ENCODE data around the gene NDUFS8. TPM values are rescaled to one million over a fixed set of nuclear protein-coding genes. Genes with fewer than 3 reads are reported as not detected.

The NDUFS8 gene
- total RNA-seq, 4 donors from 2014 or later = 155 to 226 (median 188) TPM

- H3K36me3 ChIP-seq = peaks cover 0 to 18% (median 6%) of the 10 kb centered on the region in 4 donors
- in situ Hi-C loops (cut with MboI; ENCODE audit: low pct_ligation_motif_present in 1 of 4, low pct_unique_long_range_greater_than_20kb in 1 of 4, low sequenced_read_pairs in 3 of 4) (no loop called here), intact Hi-C loops (cut with DNase I; ENCODE audit: low total_unique reads) (no loop called here)
- no peaks in the 10 kb centered on the region for H3K27me3 ChIP-seq
- WGBS, 2 donors (ENCODE audit: low coverage in 1 of 2) = 88% methylated on average over 24 of the region's 36 CpGs; no CpG with 5 or more reads in 1 of the 2 donors
- DNase-seq = no peak
- peak overlapping the region in 3 of 4 donors; percentile 11 to 46 (median 23) for H3K27ac ChIP-seq
- no peaks in the 10 kb centered on the region for H3K9me3 ChIP-seq
- no peak overlapping the region for H3K4me3 ChIP-seq
- H3K4me1 ChIP-seq = peaks cover 10 to 26% (median 23%) of the 10 kb centered on the region in 4 donors
- TF ChIP-seq CTCF (IDR thresholded peaks at IDR 0.05) (no peak), POLR2AphosphoS5 (IDR thresholded peaks at IDR 0.05) (no peak), POLR2A (IDR thresholded peaks at IDR 0.05) (no peak), EP300 (IDR thresholded peaks at IDR 0.05; ENCODE audit: low read depth) (no peak)
These were observed 13.1 kb downstream of the NDUFS8 start for GRCh38 chr11:68043349-68044144.

DNA sequence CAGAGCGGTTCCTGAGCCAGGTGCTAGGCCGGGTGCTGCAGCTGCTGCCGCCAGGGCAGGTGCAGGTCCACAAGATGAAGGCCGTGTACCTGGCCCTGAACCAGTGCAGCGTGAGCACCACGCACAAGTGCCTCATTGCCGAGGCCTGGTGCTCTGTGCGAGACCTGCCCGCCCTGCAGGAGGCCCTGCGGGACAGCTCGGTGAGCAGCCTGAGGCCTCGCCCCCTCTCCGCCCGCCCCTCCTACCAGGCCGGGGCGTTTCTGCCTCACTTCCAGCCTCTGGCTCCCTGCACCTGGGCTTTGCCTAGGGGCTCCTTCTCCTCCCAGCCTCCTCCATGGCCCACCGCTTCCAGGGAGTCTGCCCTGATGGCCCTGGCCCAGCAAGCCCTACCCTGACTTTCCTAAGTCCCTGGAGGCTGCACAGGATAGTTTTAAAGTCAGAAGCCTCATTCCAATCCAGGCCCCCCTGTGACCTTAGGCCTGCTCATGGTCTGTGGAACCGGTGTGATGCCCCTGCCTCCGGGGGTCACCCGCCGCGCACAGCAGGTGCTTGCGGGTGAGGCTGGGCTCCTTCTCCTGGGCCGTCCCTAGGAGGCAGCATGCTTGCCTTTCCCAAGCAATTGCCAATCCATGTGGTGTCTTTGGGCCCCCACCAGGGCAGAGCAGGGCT is 13.8 kb downstream of the NDUFS8 start:
- intact Hi-C loops (cut with DNase I; ENCODE audit: low total_unique reads) = no loop called here
- in situ Hi-C loops (cut with MboI; ENCODE audit: low pct_ligation_motif_present in 1 of 4, low pct_unique_long_range_greater_than_20kb in 1 of 4, low sequenced_read_pairs in 3 of 4) = no loop called here
- Histone ChIP-seq H3K27ac (no peak overlapping the region), H3K36me3 (peaks cover 0 to 23% (median 10%) of the 10 kb centered on the region in 4 donors), H3K27me3 (no peaks in the 10 kb centered on the region), H3K4me3 (no peak overlapping the region), H3K9me3 (no peaks in the 10 kb centered on the region), H3K4me1 (peaks cover 10 to 21% (median 20%) of the 10 kb centered on the region in 4 donors)
- WGBS, 2 donors (ENCODE audit: low coverage in 1 of 2) = 81% methylated on average over 23 of the region's 24 CpGs; no CpG with 5 or more reads in 1 of the 2 donors
- no peak for DNase-seq
- TF ChIP-seq POLR2A (IDR thresholded peaks at IDR 0.05) (no peak), POLR2AphosphoS5 (IDR thresholded peaks at IDR 0.05) (no peak), EP300 (IDR thresholded peaks at IDR 0.05; ENCODE audit: low read depth) (no peak), CTCF (IDR thresholded peaks at IDR 0.05) (no peak)

GRCh38 chr11:68044898-68045351 is 14.4 kb downstream of the NDUFS8 start:
- 97% methylated on average over 18 of the region's 18 CpGs; no CpG with 5 or more reads in 1 of the 2 donors for WGBS, 2 donors (ENCODE audit: low coverage in 1 of 2)
- in situ Hi-C loops (cut with MboI; ENCODE audit: low pct_ligation_motif_present in 1 of 4, low pct_unique_long_range_greater_than_20kb in 1 of 4, low sequenced_read_pairs in 3 of 4) = no loop called here
- intact Hi-C loops (cut with DNase I; ENCODE audit: low total_unique reads) = no loop called here
- Histone ChIP-seq H3K27ac (no peak overlapping the region), H3K27me3 (no peaks in the 10 kb centered on the region), H3K36me3 (peaks cover 0 to 25% (median 12%) of the 10 kb centered on the region in 4 donors), H3K4me3 (no peak overlapping the region), H3K4me1 (peaks cover 10 to 15% (median 14%) of the 10 kb centered on the region in 4 donors), H3K9me3 (no peaks in the 10 kb centered on the region)
- TF ChIP-seq EP300 (IDR thresholded peaks at IDR 0.05; ENCODE audit: low read depth) (no peak), CTCF (IDR thresholded peaks at IDR 0.05) (no peak), POLR2AphosphoS5 (IDR thresholded peaks at IDR 0.05) (no peak), POLR2A (IDR thresholded peaks at IDR 0.05) (no peak)
- DNase-seq = no peak

Data from transverse colon (tissue), 4 donors.